ENCODE results near the gene TMEM270.

DNA sequence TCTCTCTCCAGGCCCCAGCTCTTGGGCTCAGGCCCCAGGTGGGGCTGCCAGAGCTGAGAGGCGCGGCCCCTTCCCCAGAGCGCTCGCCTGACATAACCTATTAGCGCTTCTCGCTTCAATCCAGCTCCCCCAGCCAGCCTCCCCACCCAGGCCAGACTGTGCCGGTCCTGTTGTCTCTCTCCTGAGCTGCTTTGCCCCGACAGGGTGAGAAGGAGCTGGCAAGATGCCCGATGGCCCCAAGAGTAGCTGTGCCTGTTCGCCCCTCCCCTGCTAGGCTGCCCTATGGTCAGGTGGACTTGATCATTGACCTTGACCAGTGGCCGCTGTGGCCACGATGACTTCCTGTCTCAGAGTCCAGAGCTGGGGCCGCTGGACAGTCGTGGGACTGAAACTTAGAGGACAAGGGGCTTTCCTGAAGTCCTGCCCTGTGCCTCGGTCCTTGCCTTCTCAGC lies 9.1 kb downstream of the TMEM270 start:
- TF ChIP-seq, protein P1, sequence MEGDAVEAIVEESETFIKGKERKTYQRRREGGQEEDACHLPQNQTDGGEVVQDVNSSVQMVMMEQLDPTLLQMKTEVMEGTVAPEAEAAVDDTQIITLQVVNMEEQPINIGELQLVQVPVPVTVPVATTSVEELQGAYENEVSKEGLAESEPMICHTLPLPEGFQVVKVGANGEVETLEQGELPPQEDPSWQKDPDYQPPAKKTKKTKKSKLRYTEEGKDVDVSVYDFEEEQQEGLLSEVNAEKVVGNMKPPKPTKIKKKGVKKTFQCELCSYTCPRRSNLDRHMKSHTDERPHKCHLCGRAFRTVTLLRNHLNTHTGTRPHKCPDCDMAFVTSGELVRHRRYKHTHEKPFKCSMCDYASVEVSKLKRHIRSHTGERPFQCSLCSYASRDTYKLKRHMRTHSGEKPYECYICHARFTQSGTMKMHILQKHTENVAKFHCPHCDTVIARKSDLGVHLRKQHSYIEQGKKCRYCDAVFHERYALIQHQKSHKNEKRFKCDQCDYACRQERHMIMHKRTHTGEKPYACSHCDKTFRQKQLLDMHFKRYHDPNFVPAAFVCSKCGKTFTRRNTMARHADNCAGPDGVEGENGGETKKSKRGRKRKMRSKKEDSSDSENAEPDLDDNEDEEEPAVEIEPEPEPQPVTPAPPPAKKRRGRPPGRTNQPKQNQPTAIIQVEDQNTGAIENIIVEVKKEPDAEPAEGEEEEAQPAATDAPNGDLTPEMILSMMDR (IDR thresholded peaks at IDR 0.05; ENCODE audit: low read depth, low read length): no peak
- no peak for TF ChIP-seq POLR2A (IDR thresholded peaks at IDR 0.05; ENCODE audit: extremely low read depth, insufficient read length)
- TF ChIP-seq, protein P2, sequence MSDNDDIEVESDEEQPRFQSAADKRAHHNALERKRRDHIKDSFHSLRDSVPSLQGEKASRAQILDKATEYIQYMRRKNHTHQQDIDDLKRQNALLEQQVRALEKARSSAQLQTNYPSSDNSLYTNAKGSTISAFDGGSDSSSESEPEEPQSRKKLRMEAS (IDR thresholded peaks at IDR 0.05; ENCODE audit: low read depth, low read length): no peak
